CD14-positive monocyte (primary cell): ENCODE measurements around the gene RPL35. TPM values are rescaled to one million over a fixed set of nuclear protein-coding genes. Genes with fewer than 3 reads are reported as not detected.

Experiments
- DNase-seq, 3 donors: peaks; one replicate each; pipeline ENCODE4 v3.0.0-alpha.2; 2011 to 2022
- H2AFZ ChIP-seq: 2 replicates; pipeline ENCODE4 v1.6.0; 2012; ENCODE audit warnings: mild to moderate bottlenecking, low read depth, low read length, inconsistent platforms; ENCODE audit not compliant: insufficient read depth, poor library complexity, severe bottlenecking
- H3K27ac ChIP-seq, 2 donors: 1 replicate in 1 of 2; 2 replicates in 1 of 2; pipeline ENCODE4 v1.5.1; 2012 to 2013; ENCODE audit warnings: low read length in 2 of 2, control low read depth in 1 of 2, inconsistent platforms in 1 of 2, low read depth in 1 of 2, mild to moderate bottlenecking in 1 of 2
- H3K27me3 ChIP-seq, 2 donors: one replicate each; pipeline versions ENCODE4 v1.6.0 to v1.6.1; 2011 to 2013; ENCODE audit warnings: low read length in 2 of 2; ENCODE audit not compliant: control insufficient read depth in 2 of 2, insufficient read depth in 2 of 2
- H3K36me3 ChIP-seq, 2 donors: replicated peaks in 1 of 2; 1 replicate in 1 of 2; 2 replicates in 1 of 2; pipeline versions ENCODE4 v1.5.1 to v1.6.1; 2012 to 2013; ENCODE audit warnings: low read length in 2 of 2, control low read depth in 1 of 2, inconsistent platforms in 1 of 2, mild to moderate bottlenecking in 1 of 2; ENCODE audit not compliant: insufficient read depth in 2 of 2, control insufficient read depth in 1 of 2
- H3K4me1 ChIP-seq, 2 donors: 1 replicate in 1 of 2; 2 replicates in 1 of 2; pipeline versions ENCODE4 v1.5.1 to v1.6.1; 2012 to 2013; ENCODE audit warnings: low read length in 2 of 2, control low read depth in 1 of 2, inconsistent platforms in 1 of 2, mild to moderate bottlenecking in 1 of 2, moderate library complexity in 1 of 2; ENCODE audit not compliant: insufficient read depth in 2 of 2, control insufficient read depth in 1 of 2
- H3K4me2 ChIP-seq: replicated peaks from 2 replicates; pipeline ENCODE3; 2012; ENCODE audit warnings: low read length, moderate library complexity, mild to moderate bottlenecking; ENCODE audit not compliant: poor library complexity, severe bottlenecking; ENCODE audit errors: extremely low read depth
- H3K4me3 ChIP-seq, 3 experiments: fragments of 200-600 bp in 1 of 3; sonication (generic) in 1 of 3; replicated peaks in 1 of 3; 1 replicate in 2 of 3; 2 replicates in 1 of 3; pipeline ENCODE4 v1.5.1; 2011 to 2013; ENCODE audit warnings: low read length in 3 of 3, mild to moderate bottlenecking in 3 of 3, control low read depth in 2 of 3, low read depth in 2 of 3, inconsistent platforms in 1 of 3, moderate library complexity in 1 of 3
- H3K79me2 ChIP-seq: 2 replicates; pipeline ENCODE4 v1.6.0; 2012; ENCODE audit warnings: mild to moderate bottlenecking, control low read depth, inconsistent platforms, low read length, moderate library complexity; ENCODE audit not compliant: insufficient read depth
- H3K9ac ChIP-seq: 2 replicates; pipeline ENCODE4 v1.6.0; 2017; ENCODE audit warnings: low read length, mild to moderate bottlenecking; ENCODE audit not compliant: insufficient read depth, poor library complexity, severe bottlenecking
- H3K9me3 ChIP-seq, 2 donors: replicated peaks in 1 of 2; 1 replicate in 1 of 2; 2 replicates in 1 of 2; pipeline versions ENCODE4 v1.5.1 to v1.6.1; 2012 to 2013; ENCODE audit warnings: low read length in 2 of 2, control low read depth in 1 of 2; ENCODE audit not compliant: control insufficient read depth in 1 of 2, insufficient read depth in 1 of 2
- H4K20me1 ChIP-seq: 2 replicates; pipeline ENCODE4 v1.6.0; 2012; ENCODE audit warnings: mild to moderate bottlenecking, low read length, control low read depth, moderate library complexity; ENCODE audit not compliant: insufficient read depth
- H3K27ac Mint-ChIP-seq, 7 donors: one replicate each; pipeline ENCODE4 v1.8.0; 2020; ENCODE audit warnings: mild to moderate bottlenecking in 7 of 7, mixed read lengths in 7 of 7, moderate library complexity in 6 of 7, inconsistent platforms in 2 of 7
- H3K27me3 Mint-ChIP-seq, 3 donors: one replicate each; pipeline ENCODE4 v1.8.0; 2021 to 2022; ENCODE audit warnings: low read depth in 3 of 3, mild to moderate bottlenecking in 3 of 3, mixed read lengths in 3 of 3, moderate library complexity in 3 of 3, inconsistent platforms in 1 of 3
- H3K36me3 Mint-ChIP-seq, 2 donors: one replicate each; pipeline ENCODE4 v1.8.0; 2020; ENCODE audit warnings: mixed read lengths in 2 of 2, inconsistent platforms in 1 of 2, mild to moderate bottlenecking in 1 of 2
- H3K4me1 Mint-ChIP-seq: one replicate; pipeline ENCODE4 v1.8.0; 2020; ENCODE audit warnings: mild to moderate bottlenecking, mixed read lengths
- H3K4me3 Mint-ChIP-seq, 2 donors: one replicate each; pipeline ENCODE4 v1.8.0; 2020; ENCODE audit warnings: mild to moderate bottlenecking in 2 of 2, mixed read lengths in 2 of 2, moderate library complexity in 1 of 2
- H3K9me3 Mint-ChIP-seq, 7 donors: one replicate each; pipeline ENCODE4 v1.8.0; 2020 to 2022; ENCODE audit warnings: mixed read lengths in 7 of 7, mild to moderate bottlenecking in 6 of 7, moderate library complexity in 6 of 7, inconsistent platforms in 2 of 7
- CTCF ChIP-seq: fragments of 200-600 bp; IDR thresholded peaks from one replicate; pipeline ENCODE4 v1.8.0; 2022; ENCODE audit warnings: antibody characterized with exemption, mild to moderate bottlenecking
- WGBS: methylation state at CpG from one replicate; pipeline ENCODE4 v1.1.5; 2013; ENCODE audit warnings: missing lambda C conversion rate; ENCODE audit not compliant: insufficient coverage; 5-methylcytosine and 5-hydroxymethylcytosine counted together
- intact Hi-C, 2 donors: fragments of 100-400 bp; cut with micrococcal nuclease; formaldehyde crosslinking; loops; one replicate each; pipeline versions ENCODE4 v1.15.0 to v1.15.1; 2023
- polyA plus RNA-seq, 3 donors: library from polyadenylated mRNA; depleted of rRNA in 1 of 3; unstranded in 2 of 3; stranded (reverse) in 1 of 3; fragments of 300-500 nt in 2 of 3; fragments of >200 nt in 1 of 3; fragmentation: Illumina TruSeq in 2 of 3; gene quantifications; 1 replicate in 2 of 3; 2 replicates in 1 of 3; pipeline ENCODE4 v1.2.3, GENCODE V29; 2012 to 2021

The RPL35 gene
- polyA plus RNA-seq, 3 donors = 660 to 1,209 (median 828) TPM

DNA sequence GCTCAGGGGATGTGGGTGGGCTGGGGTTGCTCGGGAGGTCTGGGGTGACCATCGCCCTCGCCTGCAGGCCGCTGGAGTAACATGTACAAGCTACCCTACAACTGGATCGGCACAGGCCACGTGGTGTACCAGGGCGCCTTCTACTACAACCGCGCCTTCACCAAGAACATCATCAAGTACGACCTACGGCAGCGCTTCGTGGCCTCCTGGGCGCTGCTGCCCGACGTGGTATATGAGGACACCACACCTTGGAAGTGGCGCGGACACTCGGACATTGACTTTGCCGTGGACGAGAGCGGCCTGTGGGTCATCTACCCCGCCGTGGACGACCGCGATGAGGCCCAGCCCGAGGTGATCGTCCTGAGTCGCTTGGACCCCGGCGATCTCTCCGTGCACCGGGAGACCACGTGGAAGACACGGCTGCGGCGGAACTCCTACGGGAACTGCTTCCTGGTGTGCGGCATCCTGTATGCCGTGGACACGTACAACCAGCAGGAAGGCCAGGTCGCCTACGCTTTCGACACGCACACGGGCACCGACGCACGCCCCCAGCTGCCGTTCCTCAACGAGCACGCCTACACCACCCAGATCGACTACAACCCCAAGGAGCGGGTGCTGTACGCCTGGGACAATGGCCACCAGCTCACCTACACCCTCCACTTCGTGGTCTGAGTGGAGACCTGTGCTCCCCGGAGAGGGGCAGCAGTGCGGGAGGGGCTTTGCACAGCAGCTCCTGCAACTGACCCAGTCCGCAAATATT lies 51.8 kb downstream of the RPL35 start:
- Histone ChIP-seq H3K9me3 (no peaks in the 10 kb centered on the region), H3K27ac (no peak overlapping the region), H4K20me1 (no peaks in the 10 kb centered on the region), H3K4me3 (no peak overlapping the region), H2AFZ (no peak overlapping the region), H3K27me3 (no peaks in the 10 kb centered on the region), H3K36me3 (no peaks in the 10 kb centered on the region), H3K9ac (no peak overlapping the region), H3K4me1 (no peaks in the 10 kb centered on the region), H3K79me2 (no peaks in the 10 kb centered on the region), H3K4me2 (no peak overlapping the region)
- H3K27ac Mint-ChIP-seq = no peak overlapping the region
- no peak for DNase-seq
- no peaks in the 10 kb centered on the region for H3K36me3 Mint-ChIP-seq
- peaks cover 0 to 2% (median 0%) of the 10 kb centered on the region in 7 donors for H3K9me3 Mint-ChIP-seq
- no peak overlapping the region for H3K4me3 Mint-ChIP-seq
- WGBS = 95% methylated on average over 54 of the region's 60 CpGs
- intact Hi-C loops = no loop called here
- TF ChIP-seq CTCF = no peak
- peaks cover 2 to 5% (median 3%) of the 10 kb centered on the region in 3 donors for H3K27me3 Mint-ChIP-seq
- no peaks in the 10 kb centered on the region for H3K4me1 Mint-ChIP-seq

DNA sequence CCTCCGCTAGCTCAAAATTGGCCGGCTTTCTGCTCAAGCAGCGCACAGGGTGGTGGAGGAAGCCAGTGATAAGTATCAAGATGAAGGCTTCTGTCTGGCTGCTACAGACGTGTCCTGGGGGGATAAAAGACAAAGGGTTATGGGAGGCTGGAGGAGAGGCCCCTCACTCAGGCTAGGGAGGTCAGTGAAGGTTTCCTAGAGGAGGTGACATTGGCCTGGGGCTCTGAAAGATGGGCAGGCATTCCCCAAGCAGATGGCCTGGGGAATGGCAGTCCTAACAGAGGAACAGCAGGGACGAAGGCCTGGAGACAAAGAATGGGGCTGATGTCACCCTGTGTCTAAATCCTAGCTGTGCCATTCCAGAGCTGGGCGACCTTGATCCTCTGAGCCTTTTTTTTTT lies 52.5 kb downstream of the RPL35 start:
- H3K4me1 ChIP-seq = no peaks in the 10 kb centered on the region
- H3K9ac ChIP-seq = no peak overlapping the region
- TF ChIP-seq CTCF = no peak
- WGBS = 99% methylated on average over 6 of the region's 6 CpGs
- no peak overlapping the region for H2AFZ ChIP-seq
- H3K4me1 Mint-ChIP-seq = no peaks in the 10 kb centered on the region
- H3K27ac ChIP-seq = no peak overlapping the region
- H3K9me3 Mint-ChIP-seq = peaks cover 0 to 2% (median 0%) of the 10 kb centered on the region in 7 donors
- H3K4me3 ChIP-seq = no peak overlapping the region
- no peaks in the 10 kb centered on the region for H3K79me2 ChIP-seq
- no peaks in the 10 kb centered on the region for H4K20me1 ChIP-seq
- DNase-seq = no peak
- H3K4me3 Mint-ChIP-seq = no peak overlapping the region
- intact Hi-C loops = no loop called here
- no peaks in the 10 kb centered on the region for H3K36me3 ChIP-seq
- no peak overlapping the region for H3K27ac Mint-ChIP-seq
- peaks cover under 1 to 3% (median 2%) of the 10 kb centered on the region in 3 donors for H3K27me3 Mint-ChIP-seq
- no peaks in the 10 kb centered on the region for H3K27me3 ChIP-seq
- no peaks in the 10 kb centered on the region for H3K9me3 ChIP-seq
- no peak overlapping the region for H3K4me2 ChIP-seq
- H3K36me3 Mint-ChIP-seq = no peaks in the 10 kb centered on the region
